Measurements from ENCODE around the gene TTC24.
"Not testable (repeated sequence)": the region's sequence is repeated elsewhere in the genome, so short reads cannot be mapped to it uniquely, and the experiment has no call there.

Gene TTC24

DNA sequence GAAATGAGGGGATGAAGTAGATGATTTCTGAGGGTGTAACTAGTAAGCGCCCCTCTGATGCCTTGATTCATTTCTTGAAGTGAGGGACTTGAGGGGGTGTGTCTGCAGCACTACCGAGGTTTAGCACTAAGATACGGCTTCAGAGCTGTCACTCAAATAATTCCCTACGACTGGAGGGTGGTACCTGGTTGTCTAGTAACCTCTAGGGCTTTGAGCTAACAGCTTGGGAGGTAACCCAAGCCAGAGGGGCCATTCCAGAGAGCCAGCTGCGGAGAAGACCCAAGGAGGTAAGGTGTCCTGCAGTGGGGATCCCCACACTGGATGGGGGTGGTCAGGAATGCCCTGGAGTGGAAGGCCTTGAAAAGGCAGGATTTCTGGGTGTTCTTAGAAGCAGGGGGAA lies at the start of gene TTC24:
Gene TTC24 (plus strand): TSS at position 252 of the 400 bp plus-strand sequence. CDS start 1,642 bp downstream, outside the sequence.
- no peak for DNase-seq

DNA sequence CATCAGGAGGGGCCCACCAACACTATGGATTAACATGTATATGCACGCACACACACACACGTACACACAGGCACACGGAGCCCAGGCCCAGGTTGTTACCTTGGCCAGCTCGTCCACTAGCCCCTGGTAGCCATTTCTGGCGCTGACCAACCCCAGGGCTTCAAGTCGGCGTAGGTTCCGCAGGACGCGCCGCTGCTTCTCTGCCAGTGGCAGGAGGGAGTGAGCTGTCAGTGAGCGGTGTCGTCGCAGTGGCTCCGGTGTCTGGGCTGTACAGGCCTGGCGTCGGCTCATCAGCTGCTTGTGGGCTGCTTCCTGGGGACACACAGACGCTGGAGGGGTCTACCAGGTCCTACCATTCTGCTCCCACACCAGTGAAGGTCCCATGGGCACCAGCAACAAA lies 49.5 kb upstream of the TTC24 start:
- no peak for DNase-seq

DNA sequence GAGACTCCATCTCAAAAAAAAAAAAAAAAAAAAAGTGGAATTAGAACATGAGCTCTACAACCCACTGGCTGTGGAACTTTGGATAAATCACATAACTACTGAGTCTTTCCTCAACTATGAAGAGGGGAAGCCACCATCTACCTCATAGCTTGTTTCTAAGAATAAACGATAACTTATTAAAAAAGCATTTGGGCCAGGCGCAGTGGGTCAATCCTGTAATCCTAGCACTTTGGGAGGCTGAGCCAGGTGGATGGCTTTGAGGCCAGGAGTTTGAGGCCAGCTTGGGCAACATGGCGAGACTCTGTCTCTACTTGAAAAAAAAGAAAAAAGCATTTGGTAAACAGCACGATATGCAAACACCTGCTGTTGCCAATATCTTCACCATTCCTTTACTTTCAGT lies 47.1 kb upstream of the TTC24 start:
- DNase-seq: no peak

DNA sequence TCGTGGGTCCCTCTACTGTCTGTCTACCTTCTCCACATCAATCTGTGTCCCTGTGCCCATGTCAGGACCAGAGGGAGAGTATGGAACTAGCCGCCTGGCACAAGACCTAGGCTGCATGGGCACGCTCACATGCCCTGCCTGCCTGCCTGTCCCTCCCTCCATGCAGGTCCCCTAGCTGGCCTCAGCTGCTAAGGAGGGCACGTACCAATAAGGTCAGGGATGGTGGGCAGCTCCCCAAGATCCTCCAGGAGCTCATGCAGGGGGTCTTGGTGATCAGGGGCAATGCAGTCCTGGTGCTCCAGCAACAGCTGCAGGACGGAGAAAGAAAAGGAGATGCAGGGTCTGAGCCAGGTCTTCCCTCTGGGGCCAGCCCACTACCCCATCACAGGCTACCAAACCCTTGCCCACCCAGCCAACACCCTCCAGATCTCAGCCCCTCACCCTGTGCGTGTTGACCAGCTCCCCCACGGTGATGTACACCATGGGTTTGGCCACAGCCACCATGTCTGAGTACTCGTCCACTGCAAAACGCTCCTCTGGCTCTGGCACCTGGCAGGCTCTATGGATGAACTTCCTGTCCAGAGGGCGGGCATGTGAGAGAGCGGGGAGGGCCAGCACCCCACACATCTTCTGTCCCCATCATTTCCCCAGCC lies 45.8 kb upstream of the TTC24 start:
- no peak for DNase-seq

DNA sequence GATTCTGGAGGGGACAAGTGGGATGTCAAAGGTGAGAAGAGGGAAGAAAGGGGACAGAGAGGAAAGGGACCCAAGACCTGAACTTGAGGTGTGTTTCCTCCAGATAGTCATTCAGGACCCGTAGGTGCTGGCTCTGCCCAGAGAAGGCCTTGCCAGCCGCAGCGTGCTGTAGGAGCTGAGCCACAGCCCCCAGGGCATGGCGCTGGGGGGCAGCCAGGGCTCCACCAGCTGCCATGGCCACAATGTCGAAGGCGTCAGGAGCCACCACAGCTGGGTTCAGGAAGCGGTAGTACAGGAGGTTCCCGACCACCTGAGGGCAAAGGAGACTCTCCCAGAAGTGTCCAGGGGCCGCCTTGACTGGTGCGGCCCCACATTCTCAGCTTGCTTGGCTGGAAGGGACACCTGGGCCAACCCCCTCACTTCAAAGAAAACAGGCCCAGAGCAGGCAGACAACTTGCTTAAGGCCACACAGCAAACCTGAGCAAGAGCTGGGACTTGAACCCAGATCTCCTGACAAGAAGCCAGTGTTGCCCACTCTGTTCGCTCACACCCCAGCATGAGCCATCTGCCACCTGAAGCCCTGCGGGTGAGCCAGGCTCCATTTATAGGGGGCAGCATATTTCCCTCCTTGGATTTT lies 45.0 kb upstream of the TTC24 start:
- DNase-seq: no peak

DNA sequence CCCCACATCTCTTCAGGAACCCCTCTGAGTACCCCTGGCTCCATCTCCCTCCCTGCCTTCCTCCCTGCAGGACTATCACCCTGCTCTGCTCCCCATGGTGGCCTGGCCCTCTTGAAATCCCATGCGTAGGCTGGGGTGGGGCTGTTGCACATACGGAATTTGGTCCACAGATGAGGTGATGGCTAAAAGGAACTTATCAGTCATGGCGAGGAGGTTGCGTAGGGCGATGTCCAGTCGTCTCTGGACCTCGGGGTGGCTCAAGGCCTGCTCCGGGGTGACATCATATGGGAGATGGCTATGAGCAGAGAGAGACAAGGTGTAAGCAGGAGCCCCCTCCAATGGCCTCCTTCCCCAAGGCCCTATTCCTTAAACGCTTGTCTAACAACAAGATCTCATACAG lies 42.5 kb upstream of the TTC24 start:
- DNase-seq: no peak

DNA sequence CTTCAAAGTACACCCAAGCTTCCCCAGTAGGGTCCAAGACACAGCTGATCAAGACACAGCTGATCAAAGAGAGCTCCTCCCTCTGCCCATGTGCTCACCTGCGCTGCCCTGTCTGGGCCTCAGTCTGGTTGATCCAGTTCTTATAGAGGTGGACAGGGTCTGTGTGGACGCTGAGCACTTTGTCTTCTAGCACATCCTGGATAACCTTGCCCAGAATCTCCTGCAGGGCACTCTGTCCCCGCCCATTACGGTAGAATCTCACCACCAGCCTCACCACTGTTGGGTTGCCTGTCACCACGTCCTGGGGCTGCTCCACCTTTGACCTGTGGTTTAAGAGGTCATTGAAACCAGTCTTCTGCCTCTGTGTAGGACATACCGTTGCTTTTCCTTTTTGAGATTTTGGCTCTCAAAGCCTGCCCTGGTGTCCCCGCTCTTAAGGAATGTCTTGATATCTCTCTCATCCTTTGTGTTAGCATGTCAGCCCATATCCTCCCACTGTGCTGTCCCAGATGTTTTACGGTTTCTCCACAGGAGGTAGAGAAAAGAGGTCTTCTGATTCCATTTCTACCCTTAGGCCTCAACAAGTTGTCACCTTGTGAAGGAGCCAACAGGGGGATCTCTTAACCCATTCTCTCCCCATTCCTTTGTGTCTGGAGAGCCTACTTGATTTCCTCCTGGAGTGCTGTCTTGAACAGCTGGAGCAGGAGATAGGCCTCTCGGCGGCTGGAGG lies 40.6 kb upstream of the TTC24 start:
- DNase-seq: no peak

DNA sequence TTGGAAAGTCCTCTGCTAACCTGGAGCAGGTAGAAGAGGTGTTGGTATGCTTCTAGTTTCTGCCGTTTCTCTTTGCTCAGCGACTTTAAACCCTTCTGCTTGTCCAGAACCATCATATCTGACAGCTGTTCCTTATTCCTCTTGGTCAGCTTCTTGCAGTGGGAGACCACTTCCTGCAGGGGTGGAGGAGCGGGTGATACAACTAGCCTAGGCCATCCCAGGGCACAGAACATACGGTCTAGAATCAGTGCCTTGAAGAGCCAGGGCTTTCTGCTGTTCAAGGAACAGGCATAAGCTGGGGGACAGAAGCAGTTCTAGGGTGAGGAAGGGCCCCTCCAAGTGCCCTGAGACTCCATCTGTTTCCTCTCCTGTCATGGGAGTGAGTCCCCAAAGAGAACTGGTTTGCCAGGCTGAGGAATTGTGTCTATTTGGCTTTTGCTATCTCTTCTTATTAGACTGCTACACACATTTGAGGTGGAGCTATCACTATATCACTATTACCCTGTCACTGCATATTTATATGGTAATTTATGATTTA lies 39.6 kb upstream of the TTC24 start:
- DNase-seq: no peak

DNA sequence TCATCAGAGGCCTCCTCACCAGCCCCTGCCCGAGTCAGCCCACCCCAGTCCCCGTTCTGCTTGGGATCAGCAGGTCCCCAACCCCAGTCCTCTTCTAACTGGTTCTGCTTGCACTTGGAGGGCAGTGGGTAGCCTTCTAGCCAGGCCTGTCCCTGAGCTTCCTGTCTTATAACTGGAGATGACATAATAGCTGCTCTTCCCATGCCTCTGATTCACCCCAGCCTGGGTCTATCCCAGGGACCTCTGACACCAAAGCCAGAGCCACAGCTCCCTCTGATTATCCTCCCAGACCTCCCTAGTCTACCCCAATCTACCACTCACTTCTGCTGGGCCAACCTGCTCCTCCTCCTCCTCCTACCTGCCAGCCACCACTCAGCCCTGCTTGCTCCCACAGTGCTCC lies 38.6 kb upstream of the TTC24 start:
- no peak for DNase-seq

DNA sequence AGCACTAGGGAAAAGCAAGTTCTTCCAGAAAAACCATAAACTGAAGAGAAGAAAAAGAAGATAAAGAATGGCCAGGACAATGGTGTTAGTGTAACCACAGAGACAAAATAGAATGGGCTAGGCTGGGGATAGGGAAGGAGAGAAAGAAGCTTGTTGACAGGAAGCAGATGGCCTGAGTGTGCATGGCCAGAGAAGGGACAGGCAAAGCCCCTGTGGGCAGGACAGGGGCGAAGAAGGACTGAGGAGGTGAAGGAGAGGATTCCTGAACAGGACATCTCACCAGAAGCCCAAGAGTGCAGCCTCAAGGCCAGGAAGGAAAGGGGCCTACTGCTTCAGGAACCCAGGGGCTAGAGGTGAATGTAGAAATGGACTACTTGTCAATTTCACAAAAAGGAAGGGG lies 36.5 kb upstream of the TTC24 start:
- DNase-seq: no peak

DNA sequence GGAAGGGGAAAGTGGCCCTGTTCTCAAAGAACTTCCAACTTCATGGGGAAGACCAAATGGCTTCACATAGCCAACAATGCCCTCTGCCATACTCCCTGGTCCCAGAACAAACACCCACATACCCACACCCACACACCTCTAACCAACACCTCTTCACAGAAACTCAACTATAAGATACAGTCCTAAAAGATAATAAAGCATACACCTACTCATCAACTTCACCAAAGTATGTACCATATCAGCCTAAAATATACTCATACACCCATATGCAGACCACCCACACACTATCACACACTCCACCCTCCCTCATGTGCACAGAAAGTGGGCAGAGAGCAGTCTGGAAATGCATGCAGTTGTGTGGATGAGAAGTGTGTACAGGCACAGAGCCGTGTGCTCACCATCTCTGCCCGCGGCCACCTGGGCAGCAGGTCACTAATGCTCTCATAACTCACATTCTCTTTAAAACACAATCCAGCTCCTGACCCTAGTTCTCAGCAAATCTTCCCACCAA lies 34.9 kb upstream of the TTC24 start:
- no peak for DNase-seq

DNA sequence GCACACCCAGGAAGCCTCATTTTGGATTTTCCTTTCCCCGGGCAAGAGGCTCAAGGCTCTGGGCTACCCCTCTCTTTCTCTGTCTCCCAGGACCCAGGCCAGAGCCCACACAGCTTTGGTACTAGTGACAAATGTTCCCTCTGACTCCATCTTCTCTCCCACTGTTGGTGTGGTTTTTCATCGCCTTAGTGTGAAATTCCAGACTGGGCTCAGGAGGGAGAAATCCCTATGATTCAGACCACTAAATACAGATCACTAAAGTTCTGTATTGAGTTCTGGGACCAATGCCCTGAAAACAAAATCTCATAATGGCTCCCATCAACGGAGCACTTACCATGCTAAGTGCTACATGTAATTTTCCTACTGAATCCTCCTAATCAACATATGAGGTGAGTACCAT lies 33.3 kb upstream of the TTC24 start:
- no peak for DNase-seq

DNA sequence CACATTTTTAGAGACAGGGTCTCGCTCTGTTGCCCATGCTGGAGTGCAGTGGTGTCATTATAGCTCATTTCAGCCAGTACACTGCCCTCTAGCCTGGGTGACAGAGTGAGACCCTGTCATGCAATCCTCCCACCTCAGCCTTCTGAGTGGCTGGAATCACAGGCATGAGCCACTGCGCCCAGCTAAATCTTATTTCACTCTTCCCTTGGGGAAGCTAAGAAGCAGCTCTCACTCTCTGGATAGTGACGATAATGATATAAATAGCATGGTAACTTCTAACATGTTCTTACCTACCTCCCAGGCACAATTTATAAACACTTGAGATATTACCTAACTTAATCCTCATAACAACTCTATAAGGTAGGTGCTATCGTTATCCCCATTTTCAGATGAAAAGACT lies 32.1 kb upstream of the TTC24 start:
- no peak for DNase-seq

DNA sequence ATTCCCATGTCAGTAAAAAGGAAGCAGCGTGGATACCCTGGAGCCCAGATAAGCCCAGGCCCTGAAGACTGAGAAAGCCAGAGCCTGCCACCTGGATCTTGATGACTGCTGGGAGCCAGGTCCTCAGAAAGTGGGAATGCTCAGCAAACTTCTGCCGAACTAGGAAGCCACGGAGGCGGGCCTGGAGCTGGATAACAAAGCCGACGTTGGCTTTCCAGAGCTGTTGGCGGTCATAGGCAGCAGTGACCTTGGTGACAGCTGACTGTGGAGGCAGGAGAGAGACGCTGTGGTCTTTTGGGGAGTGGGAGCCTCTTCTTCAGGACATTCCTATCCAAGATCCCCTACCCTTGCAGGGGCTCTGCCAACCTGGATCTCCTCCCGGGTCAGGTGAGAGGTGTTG lies 31.5 kb upstream of the TTC24 start:
- no peak for DNase-seq

DNA sequence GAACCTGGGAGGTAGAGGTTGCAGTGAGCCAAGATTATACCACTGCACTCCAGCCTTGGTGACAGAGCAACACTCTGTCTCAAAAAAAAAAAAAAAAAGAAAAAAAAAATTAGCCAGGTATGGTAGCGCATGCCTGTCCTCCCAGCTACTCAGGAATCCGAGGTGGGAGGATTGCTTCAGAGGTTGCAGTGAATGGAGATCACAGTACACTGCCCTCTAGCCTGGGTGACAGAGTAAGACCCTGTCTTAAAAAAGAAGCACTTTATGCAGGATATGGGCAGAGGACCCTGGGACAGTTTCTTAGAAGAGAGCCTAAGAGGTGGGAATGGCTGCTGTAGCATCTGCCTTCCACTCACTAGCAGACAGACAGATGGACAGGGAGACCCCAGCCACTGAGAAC lies 30.1 kb upstream of the TTC24 start:
- DNase-seq: no peak

DNA sequence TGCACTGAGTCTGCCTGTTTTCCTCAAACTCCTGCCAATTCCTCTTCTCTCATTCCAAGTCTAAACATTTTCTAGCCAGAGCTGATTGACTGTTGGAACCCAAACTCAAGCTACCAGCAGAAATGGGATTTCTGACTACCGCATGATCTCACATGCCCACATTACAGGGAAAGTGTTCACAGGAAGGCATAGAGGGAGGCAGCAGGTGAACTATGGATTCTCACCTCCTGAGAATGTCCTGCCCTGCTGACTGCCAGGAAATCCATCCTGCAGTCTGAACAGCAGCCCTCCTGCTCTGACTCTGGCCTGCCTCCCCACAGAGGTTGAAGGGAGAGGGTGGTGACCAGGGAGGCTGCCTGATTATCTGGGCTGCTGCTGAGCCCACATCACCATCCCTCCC lies 29.7 kb upstream of the TTC24 start:
- DNase-seq: no peak

DNA sequence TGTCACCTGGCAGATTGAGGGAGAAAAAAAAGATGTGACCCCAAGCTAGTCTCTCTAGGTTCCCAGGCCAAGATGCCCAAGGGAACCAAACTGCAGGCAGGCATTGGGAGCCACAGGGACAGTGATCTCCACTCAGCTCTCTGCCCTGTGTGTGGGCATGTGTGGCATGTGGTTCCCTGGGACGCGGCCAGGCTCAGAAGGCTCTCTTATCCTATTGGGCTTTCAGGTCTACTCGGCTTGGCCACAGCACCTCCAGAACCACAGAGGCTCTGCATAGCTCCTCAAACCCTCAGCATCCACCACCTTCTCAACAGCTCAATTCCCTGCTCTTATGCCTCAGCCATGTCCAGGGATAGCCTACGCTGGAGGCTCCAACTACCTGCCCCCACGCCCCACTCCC lies 29.2 kb upstream of the TTC24 start:
- no peak for DNase-seq

DNA sequence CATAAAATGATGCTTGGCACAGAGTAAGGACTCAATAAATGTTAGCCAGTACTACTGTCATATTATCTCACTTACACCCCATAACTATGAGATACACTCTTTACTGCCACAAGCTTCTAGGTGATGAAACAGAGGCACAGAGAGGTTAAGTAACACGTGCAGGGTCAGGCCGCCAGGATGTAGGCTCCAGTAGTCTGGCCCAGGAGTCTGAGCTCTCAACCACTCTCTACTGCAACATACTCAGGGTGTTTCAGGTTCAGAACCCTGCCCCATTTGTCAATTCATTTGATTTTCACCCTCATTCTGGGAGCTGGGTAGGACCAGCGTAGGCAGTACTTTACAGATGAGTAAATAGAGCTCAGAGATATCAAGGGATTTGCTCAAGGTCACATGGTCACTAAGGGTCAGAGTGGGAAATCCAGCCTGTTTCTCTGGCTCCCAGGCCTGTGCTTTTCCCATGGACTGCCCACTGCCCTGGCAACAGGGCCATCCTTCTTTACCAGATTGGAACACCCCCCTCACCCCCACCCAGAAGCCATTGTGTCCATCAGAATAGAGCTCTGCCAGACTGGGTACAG lies 28.4 kb upstream of the TTC24 start:
- no peak for DNase-seq

DNA sequence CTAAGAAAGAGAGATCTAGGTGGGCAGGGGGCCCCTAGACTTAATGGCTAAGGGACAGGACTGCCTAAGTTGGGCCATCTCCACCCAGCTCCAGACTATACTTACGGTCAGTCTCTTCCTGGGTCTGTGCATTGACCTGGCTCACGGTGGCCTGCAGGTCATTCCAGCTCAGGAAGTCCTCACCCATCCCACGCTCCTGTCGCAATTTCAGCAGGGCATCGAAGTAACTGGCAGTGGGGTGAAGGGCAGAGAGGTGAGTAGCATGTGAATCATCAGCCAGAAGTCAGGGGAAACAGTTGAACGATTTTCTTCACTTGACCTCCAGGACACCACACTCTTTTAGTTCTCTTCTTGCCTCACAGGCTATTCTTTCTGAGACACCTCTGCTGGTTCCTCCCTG lies 27.7 kb upstream of the TTC24 start:
- DNase-seq: no peak

DNA sequence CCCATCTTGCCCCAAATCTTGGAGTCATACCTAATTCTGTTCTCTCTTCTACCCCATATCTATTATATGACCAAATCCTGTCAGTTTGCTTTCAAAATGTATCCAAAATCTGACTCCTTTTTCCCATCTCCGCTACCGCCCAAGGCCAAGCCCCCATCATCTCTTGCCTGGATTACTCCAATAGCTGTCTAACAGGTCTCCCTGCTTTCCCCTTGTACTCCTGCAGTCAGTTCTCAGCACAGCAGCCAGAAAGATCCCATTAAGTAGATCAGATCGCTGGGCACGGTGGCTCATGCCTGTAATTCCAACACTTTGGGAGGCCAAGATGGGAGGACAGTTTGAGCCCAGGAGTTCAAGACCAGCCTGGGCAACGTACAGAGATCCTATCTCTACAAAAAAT lies 27.0 kb upstream of the TTC24 start:
- no peak for DNase-seq

DNA sequence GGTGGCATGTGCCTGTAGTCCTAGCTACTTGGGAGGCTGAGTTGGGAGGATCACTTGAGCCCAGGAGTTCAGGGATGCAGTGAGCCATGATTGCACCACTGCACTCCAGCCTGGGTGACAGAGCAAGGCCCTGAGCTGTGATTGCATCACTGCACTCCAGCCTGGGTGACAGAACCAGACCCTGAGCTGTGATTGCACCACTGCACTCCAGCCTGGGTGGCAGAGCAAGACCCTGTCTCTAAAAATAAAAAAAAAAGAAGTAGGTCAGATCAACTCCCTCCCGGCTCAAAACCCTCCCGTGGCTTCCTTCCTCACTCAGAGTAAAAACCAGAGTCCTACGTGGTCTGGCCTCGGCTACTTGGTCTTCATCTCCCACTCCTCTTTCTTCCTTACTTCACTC lies 26.6 kb upstream of the TTC24 start:
- not testable (repeated sequence) for DNase-seq

DNA sequence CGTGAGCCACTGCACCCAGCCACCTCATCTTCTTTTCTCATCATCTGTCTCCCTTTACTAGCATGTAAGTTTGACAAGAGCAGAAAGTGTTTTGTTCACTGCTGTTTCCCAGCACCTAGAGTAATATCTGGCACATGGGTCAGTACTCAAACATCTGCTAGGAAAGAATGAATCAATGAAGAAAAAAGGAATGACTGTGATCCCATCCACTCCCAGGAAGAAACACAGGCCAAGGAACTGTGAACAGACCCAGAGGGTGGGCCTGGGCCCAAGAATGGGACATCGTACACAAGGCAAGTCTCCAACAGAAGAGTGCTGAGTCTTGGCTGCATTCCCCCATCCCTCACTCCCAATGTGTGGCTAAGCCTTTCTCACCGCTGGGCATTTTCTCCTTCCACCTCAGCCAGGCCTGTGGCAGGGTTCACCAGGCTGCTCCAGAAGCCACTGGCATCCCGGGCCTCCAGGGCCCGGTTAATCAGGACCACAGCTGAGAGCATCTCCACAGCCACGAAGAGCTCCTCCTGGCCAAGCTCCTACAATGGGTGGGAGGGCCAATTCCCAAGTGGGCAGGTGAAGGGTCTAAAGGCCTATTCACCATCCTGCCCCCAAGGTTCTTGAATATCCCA lies 25.6 kb upstream of the TTC24 start:
- no peak for DNase-seq

DNA sequence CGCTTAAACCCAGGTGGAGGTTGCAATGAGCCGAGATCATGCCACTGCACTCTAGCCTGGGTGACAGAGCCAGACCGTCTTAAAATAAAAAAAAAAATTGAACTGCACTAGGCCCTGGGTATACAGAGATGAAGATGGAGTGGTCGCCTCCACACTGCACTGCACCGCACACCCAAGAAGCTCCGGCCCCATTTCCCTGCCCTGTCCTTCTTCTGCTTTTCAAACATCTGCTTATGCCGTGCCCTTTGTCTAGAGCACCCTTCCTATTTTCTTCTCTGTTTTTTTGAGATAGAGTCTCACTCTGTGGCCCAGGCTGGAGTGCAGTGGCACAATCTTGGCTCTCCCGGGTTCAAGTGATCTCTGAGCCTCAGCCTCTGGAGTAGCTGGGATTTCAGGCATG lies 24.6 kb upstream of the TTC24 start:
- DNase-seq: no peak

Data from NCI-H345 (cell line).